ENCODE measurements around the gene VPS51.
A peak's percentile ranks its signal among the peaks of the same experiment; 100 is the strongest.

The VPS51 gene

GRCh38 chr11:65072631-65072966 is 23.4 kb upstream of the VPS51 start:
- DNase-seq (ENCODE audit: low read depth) = no peak

GRCh38 chr11:65077451-65077850 is 18.6 kb upstream of the VPS51 start:
- DNase-seq (ENCODE audit: low read depth) = no peak

GRCh38 chr11:65078151-65078550 is 17.9 kb upstream of the VPS51 start:
- DNase-seq (ENCODE audit: low read depth) = peak; percentile 43

GRCh38 chr11:65078786-65079342 is 17.1 kb upstream of the VPS51 start:
- no peak for DNase-seq (ENCODE audit: low read depth)

- no peak for DNase-seq (ENCODE audit: low read depth)
Observed at GRCh38 chr11:65083134-65083833, 12.7 kb upstream of the VPS51 start.

GRCh38 chr11:65083834-65084597 is 12.0 kb upstream of the VPS51 start, which contains the start of the genes CDCA5 and ZFPL1:
Gene CDCA5 (minus strand): TSS chr11:65084040. CDS start chr11:65083978, 62 bp downstream.
Gene ZFPL1 (plus strand): TSS chr11:65084222. CDS start chr11:65084699, 477 bp downstream.
- DNase-seq (ENCODE audit: low read depth) = peak; percentile 96

- DNase-seq (ENCODE audit: low read depth) = no peak
Observed at GRCh38 chr11:65084598-65085375, 11.2 kb upstream of the VPS51 start.

- DNase-seq (ENCODE audit: low read depth) = no peak
Observed at GRCh38 chr11:65085446-65085845, 10.6 kb upstream of the VPS51 start.

GRCh38 chr11:65086809-65087208 is 9.2 kb upstream of the VPS51 start:
- DNase-seq (ENCODE audit: low read depth) = no peak

GRCh38 chr11:65087216-65087615 is 8.8 kb upstream of the VPS51 start:
- DNase-seq (ENCODE audit: low read depth) = no peak

GRCh38 chr11:65087827-65088226 is 8.2 kb upstream of the VPS51 start:
- DNase-seq (ENCODE audit: low read depth) = no peak

- no peak for DNase-seq (ENCODE audit: low read depth)
Observed at GRCh38 chr11:65089621-65090020, 6.4 kb upstream of the VPS51 start.

GRCh38 chr11:65090628-65091027 is 5.4 kb upstream of the VPS51 start:
- DNase-seq (ENCODE audit: low read depth) = no peak

- no peak for DNase-seq (ENCODE audit: low read depth)
Observed at GRCh38 chr11:65095427-65095826, 587 bp upstream of the VPS51 start.

- DNase-seq (ENCODE audit: low read depth) = no peak
Observed at GRCh38 chr11:65096926-65097325, 912 bp downstream of the VPS51 start.

GRCh38 chr11:65100674-65101350 is 4.8 kb downstream of the VPS51 start:
- no peak for DNase-seq (ENCODE audit: low read depth)

GRCh38 chr11:65102142-65103095 is 6.4 kb downstream of the VPS51 start:
- DNase-seq (ENCODE audit: low read depth) = peak; percentile 38

- DNase-seq (ENCODE audit: low read depth) = peak; percentile 29
Observed at GRCh38 chr11:65103476-65103875, 7.5 kb downstream of the VPS51 start.

GRCh38 chr11:65104628-65105027 is 8.6 kb downstream of the VPS51 start:
- peak; percentile 56 for DNase-seq (ENCODE audit: low read depth)

- DNase-seq (ENCODE audit: low read depth) = no peak
Observed at GRCh38 chr11:65107078-65107477, 11.1 kb downstream of the VPS51 start.
